ENCODE data around the gene TTLL12. TPM values are rescaled to one million over a fixed set of nuclear protein-coding genes. Genes with fewer than 3 reads are reported as not detected.
A peak's percentile ranks its signal among the peaks of the same experiment; 100 is the strongest.

TTLL12 gene
- total and polyA plus RNA-seq, 4 experiments from 2014 or later: 20.8 to 29.6 (median 28.6) TPM

DNA sequence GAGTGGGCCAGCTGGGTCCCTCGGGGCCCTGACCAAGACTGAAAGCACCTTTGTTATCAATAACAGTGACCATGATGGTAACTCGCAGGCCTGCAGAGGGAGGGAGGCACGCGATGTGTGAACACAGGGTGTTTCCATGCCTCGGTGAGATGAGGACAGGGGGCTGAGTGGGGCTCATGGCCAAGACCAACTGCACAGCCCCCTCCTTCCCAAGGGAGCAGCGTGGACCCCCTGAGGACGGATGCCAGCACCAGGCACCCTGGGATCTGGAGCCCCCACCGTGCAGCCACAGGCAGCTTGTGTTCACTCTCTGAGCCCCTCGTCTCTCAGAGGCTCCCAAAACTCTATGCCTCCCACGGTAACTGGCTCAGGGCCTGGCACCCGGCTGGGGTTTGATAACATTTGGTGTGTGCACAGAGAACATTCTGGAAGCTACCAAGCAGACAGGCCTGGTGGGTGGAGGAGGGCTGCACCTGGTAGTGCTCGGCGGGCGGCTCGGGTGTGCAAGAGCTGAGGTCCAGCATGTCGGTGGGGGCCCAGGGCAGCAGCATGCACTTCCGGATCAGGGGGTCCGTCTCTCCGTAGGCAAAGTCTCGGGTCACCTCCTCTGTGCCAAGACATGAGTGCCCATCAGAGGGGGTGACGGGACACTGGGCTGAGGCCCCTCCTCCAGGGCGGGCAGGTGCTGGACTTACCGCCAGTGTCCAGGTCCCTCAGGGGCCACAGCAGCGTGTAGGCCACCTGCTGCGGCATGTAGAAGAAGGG lies 7.6 kb downstream of the TTLL12 start:
- no peaks in the 10 kb centered on the region for H3K27me3 Mint-ChIP-seq
- H3K9me3 Mint-ChIP-seq: peaks cover 0 to 2% (median 0%) of the 10 kb centered on the region in 8 donors
- intact Hi-C loops (cut with micrococcal nuclease): no loop called here
- peaks cover 16% of the 10 kb centered on the region for H3K36me3 ChIP-seq (ENCODE audit: insufficient read depth, low read length)
- no peaks in the 10 kb centered on the region for H3K9me3 ChIP-seq (ENCODE audit: control insufficient read depth in 1 of 2, low read length in 2 of 2)
- H3K4me3 Mint-ChIP-seq: no peak overlapping the region
- POLR2A ChIA-PET (ENCODE audit: partially characterized antibody): no interaction called here
- H3K27ac ChIP-seq (ENCODE audit: low read depth, low read length): no peak overlapping the region
- peaks cover 2% of the 10 kb centered on the region for H3K4me1 ChIP-seq (ENCODE audit: insufficient read depth, low read length)
- CTCF ChIA-PET (ENCODE audit: partially characterized antibody): no interaction called here
- H3K36me3 Mint-ChIP-seq: peaks cover 6 to 13% of the 10 kb centered on the region in 2 donors
- no peak for DNase-seq
- H3K4me1 Mint-ChIP-seq: peaks cover 2 to 9% (median 4%) of the 10 kb centered on the region in 4 donors
- no peak overlapping the region for H3K4me3 ChIP-seq (ENCODE audit: low read length in 2 of 2)
- no peaks in the 10 kb centered on the region for H3K27me3 ChIP-seq (ENCODE audit: insufficient read depth, low read length)
- no peak overlapping the region for H3K27ac Mint-ChIP-seq

DNA sequence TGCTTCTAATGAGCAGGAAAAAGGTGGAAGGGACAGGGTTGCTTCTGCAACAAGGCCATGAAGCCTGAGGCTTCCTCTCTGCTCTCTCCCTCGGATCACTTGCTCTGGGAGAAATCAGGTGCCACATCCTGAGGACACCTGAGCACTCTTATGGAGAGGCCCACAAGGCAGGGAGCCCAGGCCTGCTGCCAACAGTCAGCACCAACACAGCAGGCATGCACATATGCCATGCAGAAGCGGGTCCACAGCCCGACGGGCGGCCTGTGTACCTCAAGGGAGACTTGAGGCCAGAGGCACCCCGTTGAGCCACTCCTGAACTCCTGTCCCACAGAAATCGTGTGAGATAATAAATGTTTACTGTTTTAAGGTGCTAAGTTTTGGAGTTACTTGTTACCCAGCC lies 9.5 kb downstream of the TTLL12 start:
- no peak overlapping the region for H3K27ac Mint-ChIP-seq
- intact Hi-C loops (cut with micrococcal nuclease): no loop called here
- ChIA-PET CTCF (ENCODE audit: partially characterized antibody) (interaction anchor here (1.8 kb wide), 1 partner anchor 10 kb away, joined by 3 read pairs; no protein-coding TSS in a partner anchor), POLR2A (ENCODE audit: partially characterized antibody) (no interaction called here)
- no peak overlapping the region for H3K4me3 ChIP-seq (ENCODE audit: low read length in 2 of 2)
- H3K36me3 ChIP-seq (ENCODE audit: insufficient read depth, low read length): peaks cover 16% of the 10 kb centered on the region
- H3K4me3 Mint-ChIP-seq: peak overlapping the region in 1 of 8 donors; percentile 6
- H3K27me3 ChIP-seq (ENCODE audit: insufficient read depth, low read length): no peaks in the 10 kb centered on the region
- H3K27me3 Mint-ChIP-seq: no peaks in the 10 kb centered on the region
- no peak for DNase-seq
- H3K4me1 Mint-ChIP-seq: peaks cover 0 to 4% (median 2%) of the 10 kb centered on the region in 4 donors
- no peaks in the 10 kb centered on the region for H3K4me1 ChIP-seq (ENCODE audit: insufficient read depth, low read length)
- no peak overlapping the region for H3K27ac ChIP-seq (ENCODE audit: low read depth, low read length)
- no peaks in the 10 kb centered on the region for H3K9me3 Mint-ChIP-seq
- peaks cover 13 to 18% of the 10 kb centered on the region in 2 donors for H3K36me3 Mint-ChIP-seq
- H3K9me3 ChIP-seq (ENCODE audit: control insufficient read depth in 1 of 2, low read length in 2 of 2): no peaks in the 10 kb centered on the region

DNA sequence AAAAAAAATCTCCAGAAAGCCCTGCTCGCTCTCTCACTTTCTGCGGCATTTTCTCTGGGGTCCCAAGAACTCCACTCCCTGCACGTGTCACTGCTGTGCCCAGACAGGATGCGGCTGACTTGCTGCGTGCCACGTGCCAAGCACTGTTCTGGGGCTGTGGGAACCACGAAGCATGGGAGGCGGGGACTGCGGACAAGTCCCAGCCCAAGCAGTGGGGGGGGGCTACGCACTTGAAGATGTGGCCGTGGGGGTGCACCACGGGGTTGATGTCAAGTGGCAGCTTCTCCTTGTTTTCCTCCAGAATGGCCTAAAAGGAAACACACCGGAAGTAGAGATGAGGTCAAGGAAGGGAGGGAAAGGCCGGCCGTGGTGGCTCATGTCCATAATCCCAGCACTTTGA lies 10.8 kb downstream of the TTLL12 start:
- H3K36me3 Mint-ChIP-seq: peaks cover 13 to 22% of the 10 kb centered on the region in 2 donors
- intact Hi-C loops (cut with micrococcal nuclease): no loop called here
- no peak overlapping the region for H3K4me3 Mint-ChIP-seq
- Histone ChIP-seq H3K27me3 (ENCODE audit: insufficient read depth, low read length) (no peaks in the 10 kb centered on the region), H3K9me3 (ENCODE audit: control insufficient read depth in 1 of 2, low read length in 2 of 2) (no peaks in the 10 kb centered on the region), H3K36me3 (ENCODE audit: insufficient read depth, low read length) (peaks cover 16% of the 10 kb centered on the region), H3K4me1 (ENCODE audit: insufficient read depth, low read length) (no peaks in the 10 kb centered on the region), H3K27ac (ENCODE audit: low read depth, low read length) (no peak overlapping the region), H3K4me3 (ENCODE audit: low read length in 2 of 2) (no peak overlapping the region)
- H3K4me1 Mint-ChIP-seq: peaks cover 0 to 2% (median 0%) of the 10 kb centered on the region in 4 donors
- H3K9me3 Mint-ChIP-seq: no peaks in the 10 kb centered on the region
- DNase-seq: no peak
- H3K27ac Mint-ChIP-seq: no peak overlapping the region
- ChIA-PET CTCF (ENCODE audit: partially characterized antibody) (interaction anchor here (1.8 kb wide), 1 partner anchor 12 kb away, joined by 3 read pairs; no protein-coding TSS in a partner anchor), POLR2A (ENCODE audit: partially characterized antibody) (no interaction called here)
- no peaks in the 10 kb centered on the region for H3K27me3 Mint-ChIP-seq

DNA sequence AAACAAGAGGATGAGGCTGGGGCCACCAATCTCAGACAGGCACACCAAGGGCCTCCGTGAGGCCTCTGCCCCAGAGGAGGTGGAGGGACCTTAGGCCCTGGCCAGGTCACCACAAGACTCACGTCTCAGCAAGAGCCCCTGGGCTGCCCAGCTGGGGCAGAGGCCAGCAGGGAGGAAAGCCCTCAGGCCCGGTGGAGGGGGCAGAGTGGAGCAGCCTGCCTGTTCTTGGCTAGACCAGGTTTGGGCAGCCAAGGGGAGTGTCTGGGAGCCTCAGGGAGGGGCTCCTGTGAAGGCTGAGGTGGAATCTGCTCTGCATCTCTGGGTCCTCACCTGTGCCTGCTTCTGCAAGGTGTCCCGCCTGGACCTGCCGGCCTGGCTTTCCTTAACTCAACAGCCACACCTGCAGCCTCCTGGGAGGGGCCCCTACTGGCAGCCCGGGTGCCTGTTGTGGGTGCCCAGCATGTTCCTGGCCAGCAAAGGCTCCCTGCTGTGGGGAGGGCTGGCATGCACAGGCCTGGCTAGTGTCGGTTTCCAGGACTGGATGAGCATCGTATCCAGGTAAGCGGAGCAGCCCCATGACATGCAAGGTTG lies 11.9 kb downstream of the TTLL12 start:
- Mint-ChIP-seq H3K9me3 (no peaks in the 10 kb centered on the region), H3K27ac (no peak overlapping the region), H3K4me3 (no peak overlapping the region), H3K4me1 (peaks cover 0 to 2% (median 0%) of the 10 kb centered on the region in 4 donors), H3K36me3 (peaks cover 16 to 27% of the 10 kb centered on the region in 2 donors), H3K27me3 (no peaks in the 10 kb centered on the region)
- POLR2A ChIA-PET (ENCODE audit: partially characterized antibody): interaction anchor here (1.6 kb wide), 1 partner anchor 13 kb away, joined by 3 read pairs; no protein-coding TSS in a partner anchor
- Histone ChIP-seq H3K4me1 (ENCODE audit: insufficient read depth, low read length) (no peaks in the 10 kb centered on the region), H3K4me3 (ENCODE audit: low read length in 2 of 2) (no peak overlapping the region), H3K27me3 (ENCODE audit: insufficient read depth, low read length) (no peaks in the 10 kb centered on the region), H3K27ac (ENCODE audit: low read depth, low read length) (no peak overlapping the region), H3K36me3 (ENCODE audit: insufficient read depth, low read length) (peaks cover 16% of the 10 kb centered on the region), H3K9me3 (ENCODE audit: control insufficient read depth in 1 of 2, low read length in 2 of 2) (no peaks in the 10 kb centered on the region)
- CTCF ChIA-PET (ENCODE audit: partially characterized antibody): no interaction called here
- no peak for DNase-seq
- intact Hi-C loops (cut with micrococcal nuclease): no loop called here

DNA sequence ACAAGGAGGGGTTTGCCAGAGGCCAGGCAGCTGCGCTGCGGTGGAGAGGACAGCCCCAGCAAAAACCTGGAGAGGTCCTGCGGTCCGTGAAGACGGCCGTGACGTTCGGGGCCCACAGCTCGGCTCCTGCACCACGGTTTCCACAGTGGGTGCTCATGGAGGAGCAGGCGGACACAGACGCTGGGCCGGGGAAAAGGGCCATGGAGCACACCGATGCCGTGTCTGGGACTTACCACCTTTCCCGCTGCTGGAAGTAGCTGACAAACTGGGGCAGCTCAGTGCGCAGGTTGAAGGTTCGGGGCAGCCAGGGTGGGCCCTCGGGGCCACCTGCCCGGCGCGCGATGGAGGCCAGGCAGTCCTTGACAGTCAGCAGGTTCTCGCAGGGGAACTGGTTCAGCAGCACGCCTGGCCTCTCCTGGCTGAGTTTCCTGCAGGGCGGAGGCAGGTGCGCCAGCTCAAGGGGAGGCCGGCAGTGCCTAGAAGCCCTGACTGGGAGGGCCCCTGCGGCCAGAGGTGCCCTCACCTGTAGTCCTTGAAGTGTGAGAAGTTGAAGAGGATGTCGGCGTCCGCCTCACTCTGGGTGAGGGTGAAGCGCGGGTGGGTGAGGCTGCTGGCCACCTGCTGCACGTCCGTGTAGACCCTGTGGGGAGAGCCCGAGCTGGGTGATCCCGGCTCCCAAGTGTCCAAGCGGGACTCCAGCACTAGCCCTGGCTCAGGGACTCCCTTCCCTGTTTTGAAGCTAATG lies 12.8 kb downstream of the TTLL12 start:
- no peaks in the 10 kb centered on the region for H3K27me3 Mint-ChIP-seq
- CTCF ChIA-PET (ENCODE audit: partially characterized antibody): no interaction called here
- Histone ChIP-seq H3K27ac (ENCODE audit: low read depth, low read length) (no peak overlapping the region), H3K27me3 (ENCODE audit: insufficient read depth, low read length) (no peaks in the 10 kb centered on the region), H3K4me1 (ENCODE audit: insufficient read depth, low read length) (no peaks in the 10 kb centered on the region), H3K4me3 (ENCODE audit: low read length in 2 of 2) (no peak overlapping the region), H3K36me3 (ENCODE audit: insufficient read depth, low read length) (peaks cover 7% of the 10 kb centered on the region), H3K9me3 (ENCODE audit: control insufficient read depth in 1 of 2, low read length in 2 of 2) (no peaks in the 10 kb centered on the region)
- no peak overlapping the region for H3K27ac Mint-ChIP-seq
- DNase-seq: no peak
- H3K4me3 Mint-ChIP-seq: no peak overlapping the region
- no peaks in the 10 kb centered on the region for H3K9me3 Mint-ChIP-seq
- POLR2A ChIA-PET (ENCODE audit: partially characterized antibody): interaction anchor here (1.6 kb wide), 1 partner anchor 13 kb away, joined by 3 read pairs; no protein-coding TSS in a partner anchor
- intact Hi-C loops (cut with micrococcal nuclease): no loop called here
- H3K4me1 Mint-ChIP-seq: peaks cover 0 to 2% (median 0%) of the 10 kb centered on the region in 4 donors
- H3K36me3 Mint-ChIP-seq: peaks cover 16 to 21% of the 10 kb centered on the region in 2 donors

DNA sequence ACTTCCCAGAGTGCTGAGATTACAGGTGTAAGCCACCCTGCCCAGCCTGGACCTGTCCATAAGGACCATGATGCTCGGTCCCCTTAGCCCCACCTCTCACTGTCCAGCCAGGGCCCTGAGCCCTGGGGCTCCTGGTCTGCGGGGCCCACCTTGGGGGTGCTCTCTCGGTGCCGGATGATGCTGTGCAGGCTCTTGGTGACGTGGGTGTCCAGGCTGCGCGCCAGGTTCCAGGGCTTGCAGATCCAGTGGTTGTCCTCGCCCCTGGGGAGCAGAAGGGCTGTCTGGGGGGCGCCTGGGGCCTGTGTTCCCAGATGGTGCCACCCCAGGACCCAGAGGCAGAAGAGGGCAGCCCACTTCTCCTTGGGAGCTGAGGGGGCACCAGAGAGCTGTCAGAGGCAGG lies 13.4 kb downstream of the TTLL12 start:
- ChIA-PET POLR2A (ENCODE audit: partially characterized antibody) (interaction anchor here (1.6 kb wide), 1 partner anchor 14 kb away, joined by 3 read pairs; no protein-coding TSS in a partner anchor), CTCF (ENCODE audit: partially characterized antibody) (no interaction called here)
- Mint-ChIP-seq H3K4me1 (peaks cover 0 to 4% (median 2%) of the 10 kb centered on the region in 4 donors), H3K27ac (no peak overlapping the region), H3K36me3 (peaks cover 11 to 19% of the 10 kb centered on the region in 2 donors), H3K27me3 (no peaks in the 10 kb centered on the region), H3K4me3 (no peak overlapping the region), H3K9me3 (no peaks in the 10 kb centered on the region)
- H3K27me3 ChIP-seq (ENCODE audit: insufficient read depth, low read length): no peaks in the 10 kb centered on the region
- H3K4me1 ChIP-seq (ENCODE audit: insufficient read depth, low read length): no peaks in the 10 kb centered on the region
- intact Hi-C loops (cut with micrococcal nuclease): no loop called here
- H3K36me3 ChIP-seq (ENCODE audit: insufficient read depth, low read length): peaks cover 3% of the 10 kb centered on the region
- no peak overlapping the region for H3K27ac ChIP-seq (ENCODE audit: low read depth, low read length)
- H3K4me3 ChIP-seq (ENCODE audit: low read length in 2 of 2): no peak overlapping the region
- no peak for DNase-seq
- no peaks in the 10 kb centered on the region for H3K9me3 ChIP-seq (ENCODE audit: control insufficient read depth in 1 of 2, low read length in 2 of 2)

DNA sequence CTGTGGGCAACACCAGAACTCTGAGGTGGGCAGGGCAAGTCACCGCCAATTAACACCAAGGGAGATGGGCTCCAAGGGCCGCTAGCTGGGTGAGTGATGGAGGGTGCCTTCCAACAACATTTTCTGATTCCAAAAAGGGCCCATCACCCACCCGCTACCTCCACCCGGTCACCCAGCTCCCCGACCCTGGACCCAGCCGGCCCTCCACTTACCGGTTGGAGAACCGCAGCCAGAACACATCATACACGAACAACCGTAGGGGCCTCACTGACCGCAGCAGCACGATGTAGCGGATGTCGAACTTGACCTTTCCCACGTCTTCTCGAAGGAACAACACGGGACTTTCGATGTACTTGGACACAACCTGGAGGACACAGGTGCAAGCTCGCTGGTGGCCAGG lies 14.7 kb downstream of the TTLL12 start:
- DNase-seq: no peak
- H3K4me3 ChIP-seq (ENCODE audit: low read length in 2 of 2): no peak overlapping the region
- Mint-ChIP-seq H3K4me1 (peaks cover 0 to 4% (median 2%) of the 10 kb centered on the region in 4 donors), H3K9me3 (no peaks in the 10 kb centered on the region), H3K4me3 (no peak overlapping the region), H3K36me3 (peaks cover 9 to 26% of the 10 kb centered on the region in 2 donors), H3K27ac (no peak overlapping the region), H3K27me3 (no peaks in the 10 kb centered on the region)
- H3K9me3 ChIP-seq (ENCODE audit: control insufficient read depth in 1 of 2, low read length in 2 of 2): no peaks in the 10 kb centered on the region
- H3K27ac ChIP-seq (ENCODE audit: low read depth, low read length): no peak overlapping the region
- ChIA-PET CTCF (ENCODE audit: partially characterized antibody) (no interaction called here), POLR2A (ENCODE audit: partially characterized antibody) (interaction anchor here (1.0 kb wide), 1 partner anchor 20 kb away, joined by 3 read pairs; no protein-coding TSS in a partner anchor)
- no peaks in the 10 kb centered on the region for H3K4me1 ChIP-seq (ENCODE audit: insufficient read depth, low read length)
- intact Hi-C loops (cut with micrococcal nuclease): no loop called here
- no peaks in the 10 kb centered on the region for H3K27me3 ChIP-seq (ENCODE audit: insufficient read depth, low read length)
- H3K36me3 ChIP-seq (ENCODE audit: insufficient read depth, low read length): peaks cover 3% of the 10 kb centered on the region

All from CD4-positive, alpha-beta memory T cell (primary cell).